OCI-LY7 (cell line): Measurements from ENCODE around the gene PMF1. TPM values are rescaled to one million over a fixed set of nuclear protein-coding genes. Genes with fewer than 3 reads are reported as not detected.

Source experiments
- BruUV-seq: library from RNA; stranded (reverse); fragments of 400-500 nt; replicated peaks from 2 replicates; lab custom pipeline; 2021; lab: Mats Ljungman, UMichigan
- CTCF ChIA-PET: fragments of 300-600 bp; sonication (Branson Sonifier 250); formaldehyde crosslinking; loops from one replicate; lab custom pipeline; 2022; ENCODE audit warnings: antibody characterized with exemption; ENCODE audit not compliant: unreplicated experiment; lab: Charles Lee
- POLR2A ChIA-PET: fragments of 300-600 bp; sonication (Branson Sonifier 250); formaldehyde crosslinking; loops from one replicate; lab custom pipeline; 2022; ENCODE audit warnings: antibody characterized with exemption; lab: Charles Lee
- DNase-seq: peaks from one replicate; pipeline ENCODE4 v3.0.0-alpha.2; 2015; ENCODE audit warnings: low spot score
- H2AFZ ChIP-seq: fragments of 200-600 bp; sonication (generic), shearing (Covaris generic); 2 replicates; pipeline ENCODE4 v1.6.1; 2014; ENCODE audit warnings: mild to moderate bottlenecking, antibody characterized with exemption, low read length, moderate library complexity
- H3K27ac ChIP-seq: fragments of 200-600 bp; sonication (generic); 2 replicates; pipeline ENCODE4 v1.5.1; 2014; ENCODE audit warnings: mixed run types, low read depth, mild to moderate bottlenecking, moderate library complexity, low read length, inconsistent platforms; ENCODE audit not compliant: poor library complexity, severe bottlenecking
- H3K36me3 ChIP-seq: fragments of 200-600 bp; sonication (generic); 2 replicates; pipeline ENCODE4 v1.6.1; 2014; ENCODE audit warnings: mild to moderate bottlenecking, antibody characterized with exemption, low read length, moderate library complexity, mixed read lengths; ENCODE audit not compliant: insufficient read depth
- H3K4me1 ChIP-seq: fragments of 200-600 bp; sonication (generic); 2 replicates; pipeline ENCODE4 v1.5.1; 2014; ENCODE audit warnings: mild to moderate bottlenecking, low read length; ENCODE audit not compliant: insufficient read depth, poor library complexity, severe bottlenecking
- H3K4me2 ChIP-seq: fragments of 200-600 bp; sonication (generic); 2 replicates; pipeline ENCODE4 v1.6.1; 2014; ENCODE audit warnings: mild to moderate bottlenecking, low read length
- H3K4me3 ChIP-seq: fragments of 200-600 bp; sonication (generic); 2 replicates; pipeline ENCODE4 v1.5.1; 2014; ENCODE audit warnings: mild to moderate bottlenecking, low read depth, low read length; ENCODE audit not compliant: poor library complexity, severe bottlenecking
- H3K79me2 ChIP-seq: fragments of 200-600 bp; sonication (generic); 2 replicates; pipeline ENCODE4 v1.6.1; 2016; ENCODE audit warnings: low read depth, mild to moderate bottlenecking, low read length, moderate library complexity, mixed read lengths; ENCODE audit not compliant: insufficient read depth
- H3K9me2 ChIP-seq: fragments of 200-600 bp; sonication (generic); 2 replicates; pipeline ENCODE4 v1.6.1; 2016; ENCODE audit warnings: mild to moderate bottlenecking, low read length, mixed read lengths; ENCODE audit not compliant: insufficient read depth
- H3K9me3 ChIP-seq: fragments of 200-600 bp; sonication (generic); 2 replicates; pipeline ENCODE4 v1.6.1; 2014; ENCODE audit warnings: mild to moderate bottlenecking, mixed run types, low read length, mixed read lengths
- H4K20me1 ChIP-seq: fragments of 200-600 bp; sonication (generic); 2 replicates; pipeline ENCODE4 v1.6.1; 2014; ENCODE audit warnings: mild to moderate bottlenecking, antibody characterized with exemption, low read length, moderate library complexity, mixed read lengths; ENCODE audit not compliant: insufficient read depth
- EZH2phosphoT487 ChIP-seq: fragments of 200-600 bp; sonication (generic); IDR thresholded peaks from 2 replicates; pipeline ENCODE4 v1.6.1; 2018; ENCODE audit warnings: low read depth, borderline replicate concordance, mild to moderate bottlenecking, mixed run types, antibody characterized with exemption, low read length, moderate library complexity, mixed read lengths
- intact Hi-C: fragments of 100-400 bp; cut with micrococcal nuclease; formaldehyde crosslinking; loops from one replicate; pipeline ENCODE4 v1.10.0; 2022; ENCODE audit not compliant: unreplicated experiment
- total RNA-seq, 2 experiments: library from RNA; depleted of rRNA in 1 of 2; stranded (reverse); fragments of >200 nt in 1 of 2; shearing (Covaris generic) in 1 of 2; gene quantifications; 2 replicates each; pipeline ENCODE4 v1.2.3, GENCODE V29; 2014 to 2022
- TF ChIP-seq, protein P1 (sequence below): fragments of 200-600 bp; sonication (generic); conservative IDR thresholded peaks from 2 replicates; pipeline ENCODE4 v1.5.1; 2014; ENCODE audit warnings: mild to moderate bottlenecking, antibody characterized with exemption, low read length, moderate library complexity, mixed read lengths

The PMF1 gene
- total RNA-seq, 2 experiments from 2014 or later: 67.5 to 82.5 TPM

DNA sequence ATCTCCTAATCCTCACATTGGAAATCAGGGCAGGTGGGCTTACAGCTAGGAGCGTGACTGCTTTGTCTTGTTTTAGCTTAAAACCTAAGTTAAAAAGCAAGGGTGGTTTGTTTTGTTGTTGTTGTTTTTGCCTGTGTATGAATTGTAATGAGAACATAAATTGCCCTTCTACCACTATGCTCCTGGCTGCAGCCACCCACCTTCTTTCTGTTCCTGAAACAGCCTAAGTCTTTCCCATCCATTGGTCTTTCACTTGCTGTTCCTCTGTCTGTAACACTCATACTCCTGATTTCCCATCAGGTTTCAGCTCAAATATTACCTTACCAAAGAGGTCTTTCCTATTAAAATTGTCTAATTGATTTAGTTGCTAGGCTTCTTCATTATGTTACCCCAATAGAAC is 70.7 kb downstream of the PMF1 start:
- TF ChIP-seq, protein P1, sequence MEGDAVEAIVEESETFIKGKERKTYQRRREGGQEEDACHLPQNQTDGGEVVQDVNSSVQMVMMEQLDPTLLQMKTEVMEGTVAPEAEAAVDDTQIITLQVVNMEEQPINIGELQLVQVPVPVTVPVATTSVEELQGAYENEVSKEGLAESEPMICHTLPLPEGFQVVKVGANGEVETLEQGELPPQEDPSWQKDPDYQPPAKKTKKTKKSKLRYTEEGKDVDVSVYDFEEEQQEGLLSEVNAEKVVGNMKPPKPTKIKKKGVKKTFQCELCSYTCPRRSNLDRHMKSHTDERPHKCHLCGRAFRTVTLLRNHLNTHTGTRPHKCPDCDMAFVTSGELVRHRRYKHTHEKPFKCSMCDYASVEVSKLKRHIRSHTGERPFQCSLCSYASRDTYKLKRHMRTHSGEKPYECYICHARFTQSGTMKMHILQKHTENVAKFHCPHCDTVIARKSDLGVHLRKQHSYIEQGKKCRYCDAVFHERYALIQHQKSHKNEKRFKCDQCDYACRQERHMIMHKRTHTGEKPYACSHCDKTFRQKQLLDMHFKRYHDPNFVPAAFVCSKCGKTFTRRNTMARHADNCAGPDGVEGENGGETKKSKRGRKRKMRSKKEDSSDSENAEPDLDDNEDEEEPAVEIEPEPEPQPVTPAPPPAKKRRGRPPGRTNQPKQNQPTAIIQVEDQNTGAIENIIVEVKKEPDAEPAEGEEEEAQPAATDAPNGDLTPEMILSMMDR: no peak
- TF ChIP-seq EZH2phosphoT487: no peak
- no TSS peak for BruUV-seq
- H3K4me3 ChIP-seq: peak overlapping the region; percentile 82

DNA sequence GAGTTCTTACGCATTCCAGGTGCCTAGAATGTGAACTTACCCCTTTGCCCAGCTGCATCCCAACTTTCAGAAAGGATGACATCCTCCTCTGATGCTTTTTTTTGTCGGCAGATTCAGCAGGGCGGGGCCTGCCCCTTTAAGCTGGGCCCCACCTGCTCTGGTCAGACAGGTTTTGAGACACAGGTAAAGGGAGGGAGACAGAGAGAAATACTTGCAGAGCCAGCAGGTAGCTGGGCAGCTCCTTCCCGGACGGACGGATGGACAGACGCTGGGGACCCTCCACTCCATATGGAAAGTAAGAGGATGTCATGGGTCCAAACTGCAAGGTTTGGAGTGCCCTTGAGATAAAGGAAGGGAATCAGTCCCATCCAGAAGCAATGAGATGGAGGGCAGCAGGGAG is 71.3 kb downstream of the PMF1 start, which contains the start of gene TMEM79:
TMEM79 (plus strand) TSS at position 214 of the 400 bp plus-strand sequence. CDS start 902 bp downstream, outside the sequence.
- peak within 1 kb of the TSS; percentile 82 for H3K4me3 ChIP-seq
- peaks cover 16% of the 10 kb centered on the region; the same call in 1 of the 2 replicates for H4K20me1 ChIP-seq
- CTCF ChIA-PET: interaction anchor here (1.3 kb wide), 1 partner anchor 137 kb away, joined by 3 read pairs; no protein-coding TSS in a partner anchor
- H3K36me3 ChIP-seq: peaks cover 16% of the 10 kb centered on the region
- intact Hi-C loops: no loop called here
- peaks cover 26% of the 10 kb centered on the region for H3K4me1 ChIP-seq
- no peaks in the 10 kb centered on the region for H3K9me3 ChIP-seq
- DNase-seq: no peak
- no TSS peak for BruUV-seq
- H2AFZ ChIP-seq: peak within 1 kb of the TSS; percentile 90
- POLR2A ChIA-PET: interaction anchor here (0.9 kb wide), 1 partner anchor 13 kb away, joined by 4 read pairs; no protein-coding TSS in a partner anchor
- peaks cover 33% of the 10 kb centered on the region for H3K79me2 ChIP-seq
- TF ChIP-seq EZH2phosphoT487: no peak
- TF ChIP-seq, protein P1: no peak
- no peaks in the 10 kb centered on the region for H3K9me2 ChIP-seq
- H3K27ac ChIP-seq: peak within 1 kb of the TSS; percentile 31
- H3K4me2 ChIP-seq: peak within 1 kb of the TSS; percentile 83

More for the DNA sequence above, 70.7 kb downstream of the PMF1 start:
- peaks cover 22% of the 10 kb centered on the region for H3K36me3 ChIP-seq
- H3K79me2 ChIP-seq: peaks cover 39% of the 10 kb centered on the region
- H3K4me2 ChIP-seq: peak overlapping the region; percentile 83
- no peaks in the 10 kb centered on the region for H3K9me3 ChIP-seq
- H4K20me1 ChIP-seq: peaks cover 19% of the 10 kb centered on the region; the same call in 1 of the 2 replicates
- H3K4me1 ChIP-seq: peaks cover 26% of the 10 kb centered on the region
- DNase-seq: no peak
- H2AFZ ChIP-seq: peak overlapping the region; percentile 90
- intact Hi-C loops: no loop called here
- H3K9me2 ChIP-seq: no peaks in the 10 kb centered on the region
- CTCF ChIA-PET: interaction anchor here (0.6 to 1.5 kb wide), 4 partner anchors 12 to 156 kb away, joined by 3 to 4 read pairs (median 4); no protein-coding TSS in a partner anchor
- peak overlapping the region; percentile 31 for H3K27ac ChIP-seq
- POLR2A ChIA-PET: interaction anchor here (0.6 to 2.8 kb wide), 10 partner anchors 10 to 602 kb away, joined by 3 to 11 read pairs (median 5); partner anchors contain the start of gene PMF1

DNA sequence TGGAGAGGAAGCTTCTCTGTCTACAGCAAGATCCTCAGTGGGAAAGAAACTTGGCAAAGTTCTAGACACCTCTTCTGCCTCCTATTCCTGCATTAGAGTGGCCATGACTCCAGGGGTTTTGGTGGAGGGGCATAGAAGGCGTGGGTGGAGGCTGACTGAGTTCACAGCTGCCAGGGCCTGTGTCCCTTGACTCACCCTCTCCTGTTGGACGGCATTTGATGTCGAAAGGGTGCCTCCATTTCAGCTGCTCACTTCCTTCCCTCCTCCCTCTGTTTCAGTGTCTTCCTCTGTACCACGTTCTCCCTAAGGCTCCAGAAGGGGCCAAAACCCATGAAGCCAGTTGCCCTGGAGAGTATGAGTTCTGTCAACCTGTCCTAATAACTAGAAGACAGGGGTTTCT is 72.0 kb downstream of the PMF1 start:
- BruUV-seq: no TSS peak
- Histone ChIP-seq H3K4me3 (no peak overlapping the region), H3K27ac (no peak overlapping the region), H3K4me1 (peaks cover 24% of the 10 kb centered on the region), H3K79me2 (peaks cover 27% of the 10 kb centered on the region), H3K4me2 (no peak overlapping the region), H3K9me3 (no peaks in the 10 kb centered on the region), H4K20me1 (peaks cover 9% of the 10 kb centered on the region; the same call in 1 of the 2 replicates), H3K9me2 (no peaks in the 10 kb centered on the region), H2AFZ (no peak overlapping the region), H3K36me3 (peaks cover 9% of the 10 kb centered on the region)
- intact Hi-C loops: no loop called here
- TF ChIP-seq, protein P1: no peak
- no peak for TF ChIP-seq EZH2phosphoT487
- ChIA-PET CTCF (no interaction called here), POLR2A (interaction anchor here (0.9 kb wide), 1 partner anchor 13 kb away, joined by 4 read pairs; no protein-coding TSS in a partner anchor)
- DNase-seq: no peak
